Motor neuron (in vitro differentiated cells): ENCODE results near the gene ZCRB1. TPM values are rescaled to one million over a fixed set of nuclear protein-coding genes. Genes with fewer than 3 reads are reported as not detected.

Experiments
- ATAC-seq, 8 experiments: fragments of 200-7000 bp; cut with Tn5 transposase; replicated peaks in 6 of 8; 2 replicates each; pipeline ENCODE4 v1.8.0; 2021; ENCODE audit warnings: mild to moderate bottlenecking in 8 of 8, moderate library complexity in 8 of 8
- H3K27ac ChIP-seq, 2 donors: fragments of 250-450 bp; sonication (Bioruptor Pico); 2 replicates each; pipeline ENCODE4 v1.9.0; 2021; ENCODE audit warnings: antibody characterized with exemption in 2 of 2, mild to moderate bottlenecking in 2 of 2, moderate library complexity in 1 of 2
- H3K4me1 ChIP-seq, 2 donors: fragments of 250-450 bp; sonication (Bioruptor Pico); replicated peaks in 1 of 2; 2 replicates each; pipeline ENCODE4 v1.6.1; 2021; ENCODE audit warnings: antibody characterized with exemption in 2 of 2, mild to moderate bottlenecking in 2 of 2, moderate library complexity in 1 of 2
- H3K4me3 ChIP-seq, 5 donors: fragments of 250-450 bp; sonication (Bioruptor Pico); 2 replicates each; pipeline ENCODE4 v1.9.0; 2021; ENCODE audit warnings: antibody characterized with exemption in 5 of 5, mild to moderate bottlenecking in 5 of 5, moderate library complexity in 4 of 5
- WGBS, 10 experiments: fragments of 450-650 bp; shearing (Covaris generic); methylation state at CpG; one replicate each; pipeline ENCODE4 v1.0.0; 2022; 5-methylcytosine and 5-hydroxymethylcytosine counted together
- in situ Hi-C, 9 experiments: fragments of 400-800 bp; cut with MboI; loops; one replicate each; pipeline ENCODE4 v1.15.0; 2021; ENCODE audit warnings: low sequenced_read_pairs in 9 of 9, low pct_unique_long_range_greater_than_20kb in 2 of 9; ENCODE audit not compliant: unreplicated experiment in 9 of 9
- total RNA-seq, 8 experiments: library from RNA; unstranded; fragments of 300-600 nt; gene quantifications; 2 replicates each; pipeline versions ENCODE4 v1.2.3 to v1.2.4, GENCODE V29; 2022

ZCRB1 gene
- total RNA-seq, 8 experiments from 2014 or later, result 34.1 to 70.0 (median 44.1) TPM

- H3K27ac ChIP-seq, result no peak overlapping the region
- no peaks in the 10 kb centered on the region for H3K4me1 ChIP-seq
- ATAC-seq, result no peak
- in situ Hi-C loops, result no loop called here
- 80 to 100% (median 94%) methylated on average over 2 to 5 of the region's 17 CpGs; no CpG with 5 or more reads in 6 of the 10 experiments for WGBS, 10 experiments
- H3K4me3 ChIP-seq, result no peak overlapping the region
Observed at GRCh38 chr12:42266579-42267230, 59.2 kb downstream of the ZCRB1 start.

GRCh38 chr12:42262271-42262670 lies 63.6 kb downstream of the ZCRB1 start:
- no peak overlapping the region for H3K4me3 ChIP-seq
- no peak for ATAC-seq
- no peaks in the 10 kb centered on the region for H3K4me1 ChIP-seq
- no peak overlapping the region for H3K27ac ChIP-seq
- WGBS, 10 experiments, result 20 to 100% (median 86%) methylated on average over 1 to 2 of the region's 2 CpGs
- in situ Hi-C loops, result no loop called here

Other genes starting within 250 kb of the ZCRB1 start
- gene GXYLT1, start 181.2 kb downstream of the ZCRB1 start, total RNA-seq, result 10 to 100 TPM in 1 of 8 experiments, 1 to 10 TPM in 7; 4.0 to 11.8 (median 5.8) TPM
- gene YAF2, start 87.8 kb downstream of the ZCRB1 start, total RNA-seq, result 10 to 100 TPM; 14.9 to 34.0 (median 29.4) TPM
- 10 to 100 TPM; 42.8 to 99.0 (median 66.7) TPM for gene PPHLN1, start 73 bp upstream of the ZCRB1 start, total RNA-seq